Adipocyte (in vitro differentiated cells): ENCODE results near the gene CEP128.

Experiments used
- DNase-seq: peaks from one replicate; pipeline ENCODE4 v3.0.0-alpha.2; 2015; ENCODE audit warnings: low read depth
- H3K27me3 ChIP-seq: replicated peaks from 2 replicates; pipeline ENCODE4 v1.7.0; 2013; ENCODE audit warnings: mild to moderate bottlenecking, low read length, moderate library complexity; ENCODE audit not compliant: control insufficient read depth, insufficient read depth
- H3K36me3 ChIP-seq: 2 replicates; pipeline ENCODE4 v1.7.0; 2013; ENCODE audit warnings: low read length, mild to moderate bottlenecking, moderate library complexity; ENCODE audit not compliant: control insufficient read depth, insufficient read depth, severe bottlenecking
- H3K4me1 ChIP-seq: 2 replicates; pipeline ENCODE4 v1.7.0; 2013; ENCODE audit warnings: mild to moderate bottlenecking, low read length, moderate library complexity; ENCODE audit not compliant: control insufficient read depth, insufficient read depth
- H3K4me3 ChIP-seq: 2 replicates; pipeline ENCODE4 v1.7.0; 2013; ENCODE audit warnings: mild to moderate bottlenecking, low read length, moderate library complexity
- H3K9ac ChIP-seq: 2 replicates; pipeline ENCODE4 v1.7.0; 2013; ENCODE audit warnings: mild to moderate bottlenecking, low read length, moderate library complexity
- H3K9me3 ChIP-seq: 2 replicates; pipeline ENCODE4 v1.7.0; 2013; ENCODE audit warnings: mild to moderate bottlenecking, low read length, moderate library complexity; ENCODE audit not compliant: control insufficient read depth

Gene CEP128

GRCh38 chr14:80951491-80951890, 10.0 kb upstream of the CEP128 start:
- Histone ChIP-seq H3K9ac (no peak overlapping the region), H3K9me3 (no peaks in the 10 kb centered on the region), H3K4me1 (peaks cover 5% of the 10 kb centered on the region), H3K27me3 (peaks cover 4% of the 10 kb centered on the region), H3K4me3 (no peak overlapping the region), H3K36me3 (no peaks in the 10 kb centered on the region)
- DNase-seq = no peak

GRCh38 chr14:80948291-80948690, 6.8 kb upstream of the CEP128 start:
- no peaks in the 10 kb centered on the region for H3K9me3 ChIP-seq
- no peaks in the 10 kb centered on the region for H3K4me1 ChIP-seq
- H3K27me3 ChIP-seq = peaks cover 4% of the 10 kb centered on the region
- no peak for DNase-seq
- no peak overlapping the region for H3K9ac ChIP-seq
- no peak overlapping the region for H3K4me3 ChIP-seq
- H3K36me3 ChIP-seq = no peaks in the 10 kb centered on the region

- DNase-seq = no peak
- Histone ChIP-seq H3K4me3 (no peak overlapping the region), H3K9me3 (no peaks in the 10 kb centered on the region), H3K36me3 (no peaks in the 10 kb centered on the region), H3K9ac (no peak overlapping the region), H3K27me3 (peaks cover 4% of the 10 kb centered on the region), H3K4me1 (peaks cover 5% of the 10 kb centered on the region)
These were observed 5.3 kb upstream of the CEP128 start for GRCh38 chr14:80946797-80947196.

- Histone ChIP-seq H3K27me3 (peaks cover 4% of the 10 kb centered on the region), H3K4me3 (no peak overlapping the region), H3K9ac (no peak overlapping the region), H3K4me1 (peaks cover 6% of the 10 kb centered on the region), H3K36me3 (no peaks in the 10 kb centered on the region), H3K9me3 (no peaks in the 10 kb centered on the region)
- no peak for DNase-seq
These were observed 4.6 kb upstream of the CEP128 start for GRCh38 chr14:80946187-80946586.

- Histone ChIP-seq H3K4me1 (peaks cover 10% of the 10 kb centered on the region), H3K27me3 (peaks cover 4% of the 10 kb centered on the region), H3K9ac (no peak overlapping the region), H3K36me3 (no peaks in the 10 kb centered on the region), H3K9me3 (no peaks in the 10 kb centered on the region), H3K4me3 (no peak overlapping the region)
- DNase-seq = no peak
These were observed 3.5 kb upstream of the CEP128 start for GRCh38 chr14:80944861-80945617.

GRCh38 chr14:80942191-80942600, 658 bp upstream of the CEP128 start:
- Histone ChIP-seq H3K36me3 (no peaks in the 10 kb centered on the region), H3K4me1 (peaks cover 10% of the 10 kb centered on the region), H3K27me3 (no peaks in the 10 kb centered on the region), H3K4me3 (peak overlapping the region; percentile 98), H3K9me3 (no peaks in the 10 kb centered on the region), H3K9ac (peak overlapping the region; percentile 83)
- no peak for DNase-seq

- Histone ChIP-seq H3K9me3 (no peaks in the 10 kb centered on the region), H3K27me3 (no peaks in the 10 kb centered on the region), H3K36me3 (no peaks in the 10 kb centered on the region), H3K4me3 (no peak overlapping the region), H3K9ac (no peak overlapping the region), H3K4me1 (peaks cover 10% of the 10 kb centered on the region)
- no peak for DNase-seq
These were observed 1.4 kb downstream of the CEP128 start for GRCh38 chr14:80940146-80940545.

- Histone ChIP-seq H3K9ac (no peak overlapping the region), H3K4me3 (no peak overlapping the region), H3K4me1 (no peaks in the 10 kb centered on the region), H3K36me3 (no peaks in the 10 kb centered on the region), H3K27me3 (no peaks in the 10 kb centered on the region), H3K9me3 (no peaks in the 10 kb centered on the region)
- DNase-seq = no peak
These were observed 7.9 kb downstream of the CEP128 start for GRCh38 chr14:80933686-80934085.

GRCh38 chr14:80933282-80933681, 8.3 kb downstream of the CEP128 start:
- Histone ChIP-seq H3K4me3 (no peak overlapping the region), H3K4me1 (no peaks in the 10 kb centered on the region), H3K9me3 (no peaks in the 10 kb centered on the region), H3K36me3 (no peaks in the 10 kb centered on the region), H3K9ac (no peak overlapping the region), H3K27me3 (no peaks in the 10 kb centered on the region)
- no peak for DNase-seq

- Histone ChIP-seq H3K9ac (no peak overlapping the region), H3K4me3 (no peak overlapping the region)
- DNase-seq = no peak
These were observed 10.6 kb downstream of the CEP128 start for GRCh38 chr14:80930836-80931389.

GRCh38 chr14:80930095-80930494, 11.4 kb downstream of the CEP128 start:
- Histone ChIP-seq H3K36me3 (no peaks in the 10 kb centered on the region), H3K9ac (no peak overlapping the region)
- no peak for DNase-seq

More at GRCh38 chr14:80930836-80931389, 10.6 kb downstream of the CEP128 start:
- Histone ChIP-seq H3K4me1 (peaks cover 16% of the 10 kb centered on the region), H3K36me3 (no peaks in the 10 kb centered on the region), H3K9me3 (no peaks in the 10 kb centered on the region), H3K27me3 (no peaks in the 10 kb centered on the region)

More at GRCh38 chr14:80930095-80930494, 11.4 kb downstream of the CEP128 start:
- Histone ChIP-seq H3K4me1 (peaks cover 18% of the 10 kb centered on the region), H3K27me3 (no peaks in the 10 kb centered on the region), H3K9me3 (no peaks in the 10 kb centered on the region), H3K4me3 (no peak overlapping the region)
